ENCODE results near the gene TOM1L2.

- TF ChIP-seq CTCF (IDR thresholded peaks at IDR 0.05) (no peak), POLR2A (IDR thresholded peaks at IDR 0.05) (no peak)
These were observed 16.9 kb upstream of the TOM1L2 start for GRCh38 chr17:17989081-17989480.
